ENCODE measurements around the gene LRRC53. TPM values are rescaled to one million over a fixed set of nuclear protein-coding genes. Genes with fewer than 3 reads are reported as not detected.

The LRRC53 gene
- total RNA-seq, 1 donor: not detected

DNA sequence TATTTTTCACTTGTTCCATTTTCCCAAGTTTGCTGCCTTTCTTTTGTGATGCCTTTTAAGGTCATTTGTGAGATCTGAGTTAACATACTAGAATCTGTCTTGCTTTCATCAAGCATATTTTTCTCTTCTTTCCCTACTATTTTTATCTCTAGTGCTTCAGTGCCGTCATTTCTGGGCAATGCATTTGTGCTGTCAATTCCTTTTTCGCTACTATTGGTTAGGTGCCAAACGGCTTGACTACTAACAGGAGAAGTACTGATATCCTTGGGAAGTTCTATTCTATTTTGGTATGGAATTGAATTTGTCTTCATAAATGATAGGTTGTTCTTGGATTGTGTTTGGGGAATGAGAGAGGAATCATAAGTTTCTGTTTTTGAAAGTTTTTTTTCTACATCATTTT is 42.2 kb downstream of the LRRC53 start:
- Histone ChIP-seq H3K9me3 (ENCODE audit: low read depth, low read length) (no peaks in the 10 kb centered on the region), H3K4me1 (ENCODE audit: insufficient read depth, low read length) (no peaks in the 10 kb centered on the region), H3K4me3 (ENCODE audit: low read length) (no peak overlapping the region), H3K27me3 (ENCODE audit: insufficient read depth, low read length) (peaks cover 3% of the 10 kb centered on the region)

DNA sequence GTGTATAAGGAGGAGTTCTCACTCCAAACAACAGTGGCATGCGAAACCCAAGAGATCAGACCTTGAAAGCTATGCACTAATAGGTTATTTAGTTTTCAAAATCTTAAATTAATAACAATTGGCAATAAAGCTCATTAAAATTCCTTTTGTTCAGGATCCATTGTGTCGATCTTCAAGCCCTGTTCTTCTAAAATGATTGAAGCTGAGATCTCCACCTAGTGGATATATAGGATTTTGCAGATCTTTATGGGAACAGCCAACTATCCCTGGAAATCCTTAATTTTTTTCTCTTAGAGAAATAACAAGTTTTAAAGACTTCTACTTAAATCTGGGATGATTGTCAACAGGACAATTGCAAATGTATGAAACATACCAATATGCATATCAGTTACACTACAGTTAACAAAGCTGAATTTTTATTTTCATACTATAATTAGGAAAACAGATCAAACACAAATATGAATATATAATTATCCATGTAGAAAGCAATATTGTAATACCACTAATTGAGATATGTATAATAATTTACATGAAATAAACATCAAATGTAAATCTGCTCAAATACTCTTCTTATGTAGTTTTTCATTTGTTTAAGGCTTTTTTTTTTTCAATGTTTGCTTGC is 43.3 kb downstream of the LRRC53 start:
- Histone ChIP-seq H3K9me3 (ENCODE audit: low read depth, low read length) (no peaks in the 10 kb centered on the region), H3K4me3 (ENCODE audit: low read length) (no peak overlapping the region), H3K27me3 (ENCODE audit: insufficient read depth, low read length) (peaks cover 3% of the 10 kb centered on the region), H3K4me1 (ENCODE audit: insufficient read depth, low read length) (no peaks in the 10 kb centered on the region)

DNA sequence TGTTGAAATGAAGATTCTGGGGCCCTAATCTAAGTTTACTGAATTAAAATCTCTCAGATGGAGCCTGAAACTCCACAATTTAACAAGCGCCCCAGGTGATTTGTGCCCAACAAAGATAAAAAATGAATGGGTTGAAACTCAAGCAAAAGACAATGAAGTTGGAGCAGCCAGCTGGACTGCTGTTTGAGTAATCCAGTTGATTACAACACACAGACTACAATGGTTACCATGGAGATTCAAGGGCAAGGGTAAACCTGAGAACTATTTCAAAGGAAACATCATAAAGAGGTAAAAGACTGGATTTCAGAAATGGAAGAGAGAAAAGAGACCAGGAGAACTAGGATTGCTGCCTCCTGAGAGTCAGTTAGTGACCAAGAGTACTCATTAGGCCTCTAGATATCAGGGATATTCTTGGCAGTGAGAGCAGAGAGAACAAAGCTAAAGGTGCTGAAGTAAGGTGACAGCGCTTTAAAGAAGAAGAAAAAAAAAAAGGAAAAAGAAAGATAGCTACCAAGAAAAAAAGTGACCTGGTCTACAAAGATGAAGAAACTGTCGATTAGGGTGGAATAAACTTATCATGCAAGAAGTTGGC is 44.5 kb downstream of the LRRC53 start:
- H3K4me1 ChIP-seq (ENCODE audit: insufficient read depth, low read length): no peaks in the 10 kb centered on the region
- H3K9me3 ChIP-seq (ENCODE audit: low read depth, low read length): no peaks in the 10 kb centered on the region
- H3K27me3 ChIP-seq (ENCODE audit: insufficient read depth, low read length): peaks cover 3% of the 10 kb centered on the region
- H3K4me3 ChIP-seq (ENCODE audit: low read length): no peak overlapping the region

DNA sequence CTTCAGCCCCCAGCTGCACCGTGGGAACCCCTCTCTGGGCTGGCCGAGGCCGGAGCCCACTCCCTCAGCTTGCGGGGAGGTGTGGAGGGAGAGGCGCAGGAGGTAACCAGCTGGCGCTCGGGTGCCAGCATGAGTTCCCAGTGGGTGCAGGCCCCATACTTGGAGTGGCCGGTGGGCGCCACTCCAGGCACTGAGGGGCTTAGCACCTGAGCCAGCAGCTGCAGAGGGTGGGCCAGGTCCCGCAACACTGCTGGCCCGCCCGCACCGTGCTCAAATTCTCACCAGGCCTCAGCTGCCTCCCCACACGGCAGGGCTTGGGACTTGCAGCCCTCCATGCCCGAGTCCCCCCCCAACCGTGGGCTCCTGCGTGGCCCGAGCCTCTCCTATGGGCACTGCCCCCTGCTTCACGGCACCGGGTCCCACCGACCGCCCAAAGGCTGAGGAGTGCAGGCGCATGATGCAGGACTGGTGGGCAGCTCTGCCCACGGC is 47.2 kb downstream of the LRRC53 start:
- H3K4me1 ChIP-seq (ENCODE audit: insufficient read depth, low read length): no peaks in the 10 kb centered on the region
- no peaks in the 10 kb centered on the region for H3K9me3 ChIP-seq (ENCODE audit: low read depth, low read length)
- no peak overlapping the region for H3K4me3 ChIP-seq (ENCODE audit: low read length)
- H3K27me3 ChIP-seq (ENCODE audit: insufficient read depth, low read length): no peaks in the 10 kb centered on the region

DNA sequence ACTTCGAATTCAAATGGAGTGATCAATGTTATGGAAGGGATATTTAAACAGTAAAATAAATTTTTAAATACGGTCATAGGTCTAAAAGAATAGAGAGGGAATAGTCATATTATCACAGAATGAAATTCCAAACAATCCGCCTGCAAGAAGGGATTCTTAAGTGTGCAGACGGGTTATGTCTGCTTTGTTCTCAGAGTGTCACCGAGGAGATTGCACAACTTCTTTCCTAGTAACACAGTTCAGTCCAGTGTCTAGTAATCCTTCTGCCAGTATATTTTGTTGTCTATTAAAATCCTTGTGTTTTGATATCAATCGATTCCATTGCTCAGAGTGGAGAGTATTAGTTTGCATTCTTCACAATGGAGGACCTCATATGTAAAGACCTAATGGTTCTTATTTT is 48.4 kb downstream of the LRRC53 start:
- no peaks in the 10 kb centered on the region for H3K9me3 ChIP-seq (ENCODE audit: low read depth, low read length)
- H3K4me3 ChIP-seq (ENCODE audit: low read length): no peak overlapping the region
- H3K4me1 ChIP-seq (ENCODE audit: insufficient read depth, low read length): no peaks in the 10 kb centered on the region
- H3K27me3 ChIP-seq (ENCODE audit: insufficient read depth, low read length): no peaks in the 10 kb centered on the region

DNA sequence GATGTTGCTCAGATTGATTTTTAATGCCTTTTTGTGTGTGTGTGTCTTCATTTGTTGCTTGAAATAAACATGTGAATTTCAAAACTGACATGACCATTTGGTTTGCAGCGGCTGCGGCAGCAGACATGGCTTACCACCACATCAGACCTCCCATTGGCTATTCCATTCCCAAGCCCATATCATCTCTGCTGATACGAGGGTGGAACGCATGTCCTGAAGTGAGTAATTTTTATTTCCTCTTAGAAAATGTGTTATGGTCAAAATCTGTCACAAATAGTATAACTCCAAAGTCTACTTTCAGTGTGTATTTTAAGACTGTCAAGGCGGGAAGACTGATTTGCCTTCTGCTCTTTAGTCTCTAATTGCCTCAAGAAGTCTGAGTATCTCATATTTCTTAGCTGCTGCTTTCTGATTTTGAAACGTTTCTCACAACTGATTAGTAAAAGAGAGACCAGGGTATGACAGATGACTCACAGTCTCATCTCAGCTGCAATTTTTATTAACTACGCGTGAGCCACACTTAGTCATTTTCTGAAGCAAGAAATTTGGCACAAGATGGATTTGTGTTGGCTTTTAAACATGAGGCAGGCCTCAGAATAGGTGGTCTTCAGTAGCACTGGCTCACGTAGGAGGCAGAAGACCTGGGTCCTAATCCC is 49.0 kb downstream of the LRRC53 start:
- H3K27me3 ChIP-seq (ENCODE audit: insufficient read depth, low read length): no peaks in the 10 kb centered on the region
- no peaks in the 10 kb centered on the region for H3K4me1 ChIP-seq (ENCODE audit: insufficient read depth, low read length)

DNA sequence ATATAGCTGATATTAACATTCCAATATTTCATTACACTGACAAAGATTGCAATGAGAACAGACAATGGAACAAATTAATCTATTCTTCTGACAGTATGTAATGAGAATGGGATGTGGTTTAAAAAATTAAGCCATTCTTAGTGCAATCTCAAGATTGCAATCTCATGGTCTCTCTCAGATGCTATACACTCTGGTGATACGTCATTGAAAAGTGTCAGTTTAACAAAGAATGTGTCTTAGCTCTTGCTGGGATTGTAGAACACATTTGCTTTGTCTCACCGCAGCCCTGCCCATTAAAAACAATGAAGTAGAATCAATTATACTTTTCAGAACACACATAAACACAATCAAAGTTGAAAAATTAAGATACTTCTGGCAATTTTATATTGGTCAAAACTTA is 55.2 kb downstream of the LRRC53 start:
- no peaks in the 10 kb centered on the region for H3K9me3 ChIP-seq (ENCODE audit: low read depth, low read length)
- H3K27me3 ChIP-seq (ENCODE audit: insufficient read depth, low read length): no peaks in the 10 kb centered on the region
- no peaks in the 10 kb centered on the region for H3K4me1 ChIP-seq (ENCODE audit: insufficient read depth, low read length)

More for the DNA sequence above, 49.0 kb downstream of the LRRC53 start:
- H3K9me3 ChIP-seq (ENCODE audit: low read depth, low read length): no peaks in the 10 kb centered on the region
- no peak overlapping the region for H3K4me3 ChIP-seq (ENCODE audit: low read length)

DNA sequence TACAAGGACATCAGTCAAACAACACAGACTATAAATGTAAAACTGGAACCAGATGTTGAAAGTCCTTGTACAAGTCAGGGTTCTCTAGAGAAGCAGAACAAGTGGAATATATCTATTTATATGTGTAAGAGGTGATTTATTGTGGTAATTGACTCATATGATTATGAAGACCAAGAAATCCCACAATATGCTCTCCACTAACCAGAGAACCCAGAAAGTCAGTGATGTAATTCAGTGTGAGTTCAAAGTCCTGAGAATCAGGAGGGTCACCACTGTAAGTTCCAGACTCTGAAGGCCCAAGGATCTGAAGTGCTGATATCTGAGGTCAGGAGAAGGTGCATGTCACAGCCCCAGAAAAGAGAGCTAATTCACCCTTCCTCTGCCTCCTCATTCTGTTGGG is 57.0 kb downstream of the LRRC53 start:
- Histone ChIP-seq H3K4me3 (ENCODE audit: low read length) (no peak overlapping the region), H3K9me3 (ENCODE audit: low read depth, low read length) (no peaks in the 10 kb centered on the region)

More for the DNA sequence above, 55.2 kb downstream of the LRRC53 start:
- H3K4me3 ChIP-seq (ENCODE audit: low read length): no peak overlapping the region

DNA sequence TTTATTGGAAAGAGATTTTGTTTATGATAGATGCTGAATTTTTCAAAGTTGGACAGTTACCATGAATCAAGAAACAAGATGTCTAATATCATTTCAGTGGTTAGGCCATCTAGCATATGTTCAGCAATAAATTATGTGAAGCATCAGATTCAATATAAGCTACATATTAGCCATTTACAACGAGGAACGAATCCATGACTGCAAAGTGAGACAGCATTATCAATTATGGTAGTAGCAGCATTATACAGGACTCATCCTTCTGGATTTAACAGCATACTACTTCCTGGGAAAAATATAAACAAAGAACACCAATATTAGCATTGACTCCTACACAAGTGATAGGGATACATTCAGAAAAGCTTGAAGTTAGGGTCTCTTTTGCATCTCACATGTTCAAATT is 59.1 kb downstream of the LRRC53 start:
- Histone ChIP-seq H3K27me3 (ENCODE audit: insufficient read depth, low read length) (no peaks in the 10 kb centered on the region), H3K9me3 (ENCODE audit: low read depth, low read length) (no peaks in the 10 kb centered on the region), H3K4me1 (ENCODE audit: insufficient read depth, low read length) (no peaks in the 10 kb centered on the region), H3K4me3 (ENCODE audit: low read length) (no peak overlapping the region)

More for the DNA sequence above, 57.0 kb downstream of the LRRC53 start:
- Histone ChIP-seq H3K4me1 (ENCODE audit: insufficient read depth, low read length) (no peaks in the 10 kb centered on the region), H3K27me3 (ENCODE audit: insufficient read depth, low read length) (no peaks in the 10 kb centered on the region)

DNA sequence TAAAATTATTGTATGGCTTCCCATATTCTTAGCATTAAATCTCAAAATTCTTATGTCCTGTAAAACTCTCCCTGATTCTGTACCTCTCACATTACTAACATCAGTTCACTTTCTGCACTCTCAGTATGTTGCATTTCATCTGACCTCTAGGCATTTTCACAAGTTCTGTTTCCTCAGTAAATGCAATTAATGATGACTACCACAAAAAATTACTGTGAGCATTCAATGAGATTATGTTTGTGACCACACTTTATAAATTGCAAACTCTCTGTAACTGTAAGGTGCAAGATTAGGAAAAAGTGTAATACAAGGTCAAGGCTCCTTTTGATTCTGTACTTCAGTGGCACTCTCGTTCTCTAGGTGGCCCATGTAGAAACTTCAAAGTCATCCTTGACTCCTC is 60.4 kb downstream of the LRRC53 start:
- Histone ChIP-seq H3K4me1 (ENCODE audit: insufficient read depth, low read length) (no peaks in the 10 kb centered on the region), H3K27me3 (ENCODE audit: insufficient read depth, low read length) (no peaks in the 10 kb centered on the region), H3K4me3 (ENCODE audit: low read length) (no peak overlapping the region), H3K9me3 (ENCODE audit: low read depth, low read length) (no peaks in the 10 kb centered on the region)

DNA sequence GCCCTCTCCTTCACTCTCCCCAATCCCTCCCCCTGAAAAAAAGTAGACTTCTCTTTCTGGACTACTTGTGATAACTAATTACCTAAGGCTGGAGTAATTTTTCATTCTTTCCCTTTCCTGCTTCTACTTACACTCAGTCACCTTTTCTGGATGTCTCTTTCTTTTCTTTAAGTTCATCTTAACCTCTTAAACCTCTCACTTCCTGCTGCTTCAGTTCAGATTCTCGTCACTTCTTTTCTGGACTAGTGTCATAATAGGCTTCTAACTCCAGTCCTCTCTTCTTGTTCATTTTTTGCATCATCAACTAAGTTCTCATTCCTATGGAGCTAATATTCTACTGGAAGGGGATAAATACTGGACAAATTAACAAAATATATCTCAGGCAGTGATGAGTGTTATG is 75.4 kb downstream of the LRRC53 start:
- Histone ChIP-seq H3K9me3 (ENCODE audit: low read depth, low read length) (no peaks in the 10 kb centered on the region), H3K27me3 (ENCODE audit: insufficient read depth, low read length) (no peaks in the 10 kb centered on the region), H3K4me1 (ENCODE audit: insufficient read depth, low read length) (no peaks in the 10 kb centered on the region), H3K4me3 (ENCODE audit: low read length) (no peak overlapping the region)

DNA sequence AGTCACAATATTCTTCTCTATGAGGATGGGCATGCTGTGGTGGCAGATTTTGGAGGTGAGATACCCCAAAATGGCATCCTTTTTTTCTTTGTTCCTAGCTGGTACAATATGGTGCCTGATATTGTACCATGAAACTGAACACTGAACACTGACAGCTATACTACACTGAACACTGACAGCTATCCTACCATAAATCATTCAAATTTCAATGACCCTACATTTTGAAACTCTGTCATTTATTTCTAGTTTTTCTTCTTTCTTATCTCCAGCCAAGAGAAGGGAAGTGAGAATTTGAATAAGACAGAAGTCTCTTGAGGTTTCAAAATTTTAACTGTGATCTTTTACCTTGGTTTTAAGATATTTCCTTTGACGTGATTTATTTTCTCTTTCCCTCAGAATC is 76.3 kb downstream of the LRRC53 start:
- no peaks in the 10 kb centered on the region for H3K9me3 ChIP-seq (ENCODE audit: low read depth, low read length)
- H3K27me3 ChIP-seq (ENCODE audit: insufficient read depth, low read length): no peaks in the 10 kb centered on the region
- no peak overlapping the region for H3K4me3 ChIP-seq (ENCODE audit: low read length)
- no peaks in the 10 kb centered on the region for H3K4me1 ChIP-seq (ENCODE audit: insufficient read depth, low read length)

DNA sequence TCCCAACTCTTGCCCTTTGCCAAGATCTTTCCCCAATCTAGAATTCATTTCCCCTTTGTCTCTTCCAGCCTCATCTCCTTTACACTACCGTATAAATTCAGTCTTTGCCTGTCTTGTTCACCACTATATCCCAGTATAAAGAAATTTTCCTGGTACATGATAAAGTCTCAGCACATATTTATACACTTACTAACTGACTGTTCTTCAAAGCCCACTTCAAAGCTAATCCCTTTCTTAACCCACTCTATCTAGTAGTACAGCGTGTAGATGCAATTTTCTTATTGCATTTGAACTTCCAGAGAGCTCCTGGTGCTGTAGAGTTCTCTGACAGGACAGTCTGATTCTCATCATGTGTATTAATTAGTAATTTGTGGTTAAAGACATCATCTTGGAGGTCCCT is 78.1 kb downstream of the LRRC53 start:
- Histone ChIP-seq H3K9me3 (ENCODE audit: low read depth, low read length) (no peaks in the 10 kb centered on the region), H3K27me3 (ENCODE audit: insufficient read depth, low read length) (no peaks in the 10 kb centered on the region), H3K4me1 (ENCODE audit: insufficient read depth, low read length) (no peaks in the 10 kb centered on the region), H3K4me3 (ENCODE audit: low read length) (no peak overlapping the region)

DNA sequence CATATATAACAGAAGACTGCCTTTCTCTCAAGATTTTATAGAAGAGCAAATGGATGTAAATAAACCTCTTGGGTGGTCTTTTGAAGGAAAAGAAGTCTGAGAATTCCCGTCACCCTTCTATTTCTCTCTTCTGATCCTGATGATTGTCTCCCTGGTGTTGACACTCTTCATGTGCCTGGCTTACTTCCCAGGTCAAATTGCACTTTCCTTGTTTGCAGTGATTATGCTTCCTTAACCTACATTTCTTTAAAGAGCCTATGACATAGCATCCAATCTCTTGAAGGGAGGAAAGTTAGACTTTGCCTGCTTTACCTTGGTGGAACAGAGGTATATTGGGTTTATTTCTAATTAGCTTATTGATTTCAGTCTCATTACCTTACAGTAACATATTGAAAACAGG is 80.1 kb downstream of the LRRC53 start:
- H3K9me3 ChIP-seq (ENCODE audit: low read depth, low read length): no peaks in the 10 kb centered on the region

DNA sequence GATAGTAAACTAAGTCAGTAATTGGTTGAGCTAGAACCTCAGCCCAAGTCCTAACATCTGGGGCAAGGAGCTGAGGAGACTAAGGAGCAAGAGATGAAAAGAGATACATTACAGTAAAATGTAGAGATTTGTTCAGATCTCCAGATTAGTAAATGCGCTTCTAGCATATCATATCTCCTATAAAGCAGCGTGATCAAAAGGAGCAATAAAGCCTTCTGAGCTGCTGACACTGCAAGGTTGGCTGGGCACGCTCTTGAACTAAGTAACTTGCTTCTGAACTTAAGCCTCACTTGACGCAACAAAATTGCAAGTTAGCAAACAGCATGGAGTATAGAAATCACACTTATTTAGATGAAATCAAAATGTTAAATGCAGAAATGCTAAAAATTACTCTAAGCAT is 80.9 kb downstream of the LRRC53 start:
- Histone ChIP-seq H3K4me1 (ENCODE audit: insufficient read depth, low read length) (no peaks in the 10 kb centered on the region), H3K9me3 (ENCODE audit: low read depth, low read length) (no peaks in the 10 kb centered on the region), H3K27me3 (ENCODE audit: insufficient read depth, low read length) (no peaks in the 10 kb centered on the region), H3K4me3 (ENCODE audit: low read length) (no peak overlapping the region)

More for the DNA sequence above, 80.1 kb downstream of the LRRC53 start:
- H3K27me3 ChIP-seq (ENCODE audit: insufficient read depth, low read length): no peaks in the 10 kb centered on the region
- no peak overlapping the region for H3K4me3 ChIP-seq (ENCODE audit: low read length)
- H3K4me1 ChIP-seq (ENCODE audit: insufficient read depth, low read length): no peaks in the 10 kb centered on the region

Measured in mononuclear cell (primary cell).